GM21786 (cell line): Measurements from ENCODE around the gene FBXO24.
A peak's percentile ranks its signal among the peaks of the same experiment; 100 is the strongest.

ENCODE experiments used
- ATAC-seq: cut with Tn5 transposase; IDR thresholded peaks from one replicate; pipeline ENCODE4 v1.9.1; 2021; ENCODE audit not compliant: unreplicated experiment

The FBXO24 gene

DNA sequence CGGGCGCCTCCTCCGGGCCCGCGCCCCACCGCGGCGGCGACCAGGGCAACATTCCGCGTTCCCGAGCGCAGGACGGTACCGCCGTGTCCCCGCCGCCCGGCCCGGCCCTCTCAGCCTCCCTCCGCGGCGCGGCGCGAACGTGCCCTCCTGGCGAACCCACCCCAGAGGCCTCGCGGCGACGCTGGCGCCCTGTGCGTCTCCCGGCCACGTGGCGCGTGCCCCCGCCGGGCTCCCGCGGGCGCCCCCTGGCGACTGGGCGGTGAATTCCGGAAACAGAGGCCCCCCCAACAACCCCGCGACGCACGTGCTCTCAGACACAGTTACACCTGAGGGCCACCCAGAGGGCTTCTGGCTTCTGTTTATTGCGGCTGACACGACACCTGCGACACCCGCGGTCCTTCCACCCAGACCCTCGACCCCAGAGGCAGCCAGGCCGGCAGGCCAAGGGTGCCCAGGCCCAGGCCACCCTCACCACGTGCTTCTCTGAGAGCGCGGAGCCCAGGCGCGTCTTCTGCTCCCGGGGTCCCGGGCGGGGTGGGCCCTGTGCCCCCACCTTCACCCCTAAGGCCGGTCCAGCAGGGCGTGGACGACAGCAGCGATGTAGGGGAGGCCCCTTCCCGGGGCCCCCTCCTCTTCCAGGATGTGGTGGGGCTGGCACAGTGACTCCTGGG, 12.3 kb upstream of the FBXO24 start, which contains the start of gene SAP25:
Gene SAP25, minus strand, starts transcription at position 210 of the 671 bp plus-strand sequence. Its CDS starts 158 bp downstream, at position 52.
- no peak for ATAC-seq

GRCh38 chr7:100574362-100575205, 11.5 kb upstream of the FBXO24 start:
- no peak for ATAC-seq

DNA sequence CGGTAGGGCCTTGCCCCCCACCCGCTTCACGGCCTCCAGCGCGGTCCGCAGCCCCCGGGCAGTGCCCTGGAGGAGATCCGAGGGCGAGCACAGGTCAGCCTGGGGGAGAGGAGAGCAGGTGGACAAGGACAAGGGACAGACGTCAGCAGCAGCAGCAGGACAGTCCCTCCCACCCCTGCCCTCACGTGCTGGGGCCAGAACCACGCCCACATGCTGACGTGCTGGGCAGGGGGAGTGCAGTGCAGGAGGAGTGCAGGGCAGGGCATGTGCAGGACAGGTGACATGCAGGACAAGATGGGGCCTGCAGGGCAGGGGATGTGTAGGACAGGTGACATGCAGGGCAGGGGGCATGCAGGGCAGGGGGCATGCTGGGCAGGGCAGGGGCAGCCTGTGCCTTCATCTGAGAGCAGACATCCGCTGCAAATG, 10.9 kb upstream of the FBXO24 start:
- ATAC-seq: no peak

DNA sequence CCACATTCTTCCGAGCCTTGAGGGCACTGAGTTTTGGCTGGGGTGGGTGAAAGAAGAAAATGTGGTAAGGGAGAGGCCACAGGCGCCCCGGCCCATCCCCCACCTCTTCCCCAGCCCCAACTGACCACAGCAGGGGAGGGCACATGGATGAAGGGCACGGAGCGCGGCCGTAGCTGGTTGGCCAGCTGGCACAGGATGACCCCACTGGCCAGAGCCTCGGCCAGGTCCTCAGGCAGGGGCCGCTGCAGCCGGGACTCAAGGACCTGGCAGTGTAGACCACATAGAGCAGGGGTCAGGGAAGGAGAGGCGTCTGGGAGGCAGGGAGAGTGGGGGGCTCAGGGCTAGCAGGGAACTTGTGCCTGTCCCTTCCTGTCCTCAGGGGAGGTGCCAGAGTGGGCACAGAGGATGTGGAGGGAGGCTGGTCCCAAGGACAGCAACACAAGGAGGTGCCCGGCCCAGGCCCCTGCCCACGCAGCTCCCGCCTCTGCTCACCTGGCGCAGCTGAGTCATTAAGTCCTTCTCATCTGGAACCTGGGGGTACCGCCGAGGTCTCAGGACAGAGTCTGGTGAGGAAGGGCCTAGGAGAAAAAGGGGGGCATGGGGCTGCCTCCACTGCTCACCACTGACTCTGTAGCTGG, 10.3 kb upstream of the FBXO24 start:
- no peak for ATAC-seq

DNA sequence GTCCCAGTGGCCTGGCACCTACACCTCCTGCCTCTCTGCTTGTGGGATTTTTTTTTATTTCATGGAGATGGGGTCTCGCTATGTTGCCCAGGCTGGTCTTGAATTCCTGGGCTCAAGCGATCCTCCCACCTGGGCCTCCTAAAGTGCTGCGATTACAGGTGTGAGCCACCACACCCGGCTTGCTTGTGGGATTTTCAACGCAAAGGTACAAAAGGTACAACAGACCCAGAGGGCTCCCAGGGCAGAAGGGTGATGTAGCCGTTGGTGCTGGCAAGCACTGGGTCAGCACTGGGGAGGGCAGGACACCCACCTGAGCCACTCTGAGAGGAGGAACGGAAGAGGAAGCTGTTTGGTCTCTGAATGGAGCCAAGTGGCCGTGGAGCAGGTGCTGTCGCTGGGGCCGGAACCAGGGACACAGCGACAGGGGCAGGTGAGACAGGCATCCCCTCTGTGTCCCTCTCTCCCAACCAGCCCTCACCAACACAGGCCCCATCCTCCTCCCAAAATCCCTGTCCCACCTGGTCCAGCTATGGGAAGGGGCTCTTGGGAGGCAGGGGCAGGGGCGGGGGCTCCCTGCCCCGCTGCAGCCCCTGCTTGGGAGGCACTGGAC, 9.6 kb upstream of the FBXO24 start:
- ATAC-seq: no peak

GRCh38 chr7:100577103-100577502, 9.0 kb upstream of the FBXO24 start:
- ATAC-seq: no peak

- no peak for ATAC-seq
Observed at GRCh38 chr7:100577507-100577906, 8.6 kb upstream of the FBXO24 start.

DNA sequence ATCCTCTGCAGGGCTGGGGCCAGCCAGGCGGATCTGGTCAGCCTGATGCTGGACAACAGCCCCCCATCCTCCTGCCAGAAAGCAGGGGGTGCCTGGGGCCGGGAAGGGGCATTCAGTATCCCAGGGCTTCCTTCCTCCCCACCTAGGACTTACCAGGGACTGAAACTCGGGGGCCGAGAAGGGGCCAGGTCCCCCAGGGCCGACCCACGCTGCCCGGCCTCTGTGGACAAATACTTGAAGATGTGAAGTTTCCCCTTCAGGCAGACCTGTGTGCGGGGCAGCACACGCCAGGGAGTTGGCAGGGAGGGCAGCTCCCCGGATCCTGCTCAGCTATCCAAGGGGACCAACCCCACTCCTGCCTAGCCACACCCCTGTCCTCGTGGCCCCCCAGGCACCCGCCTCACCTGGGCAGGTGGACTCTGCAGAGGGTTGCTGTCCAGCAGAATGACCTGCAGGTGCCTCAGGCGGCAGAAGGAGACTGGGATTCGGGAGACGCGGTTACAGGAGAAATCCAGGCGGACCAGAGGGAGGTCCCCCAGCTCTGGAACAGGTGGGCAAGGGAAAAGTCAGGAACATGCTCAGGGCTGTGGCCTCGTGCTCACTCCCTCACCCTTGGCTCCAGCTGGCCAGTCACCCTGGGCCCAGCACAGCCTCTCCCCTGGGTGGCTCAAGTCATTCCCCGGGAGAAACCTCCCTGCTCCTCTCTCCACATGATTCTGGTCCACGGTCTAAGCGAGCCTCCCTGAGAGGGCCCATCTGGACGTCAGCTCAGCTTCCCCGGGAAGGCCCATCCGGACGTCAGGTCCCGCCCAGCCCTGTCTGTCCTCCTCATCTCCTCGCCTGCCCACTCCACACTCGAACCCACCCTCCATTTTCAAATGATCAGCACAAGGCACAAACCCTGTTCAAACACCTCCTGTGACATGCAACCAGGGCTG, 7.6 kb upstream of the FBXO24 start:
- no peak for ATAC-seq

DNA sequence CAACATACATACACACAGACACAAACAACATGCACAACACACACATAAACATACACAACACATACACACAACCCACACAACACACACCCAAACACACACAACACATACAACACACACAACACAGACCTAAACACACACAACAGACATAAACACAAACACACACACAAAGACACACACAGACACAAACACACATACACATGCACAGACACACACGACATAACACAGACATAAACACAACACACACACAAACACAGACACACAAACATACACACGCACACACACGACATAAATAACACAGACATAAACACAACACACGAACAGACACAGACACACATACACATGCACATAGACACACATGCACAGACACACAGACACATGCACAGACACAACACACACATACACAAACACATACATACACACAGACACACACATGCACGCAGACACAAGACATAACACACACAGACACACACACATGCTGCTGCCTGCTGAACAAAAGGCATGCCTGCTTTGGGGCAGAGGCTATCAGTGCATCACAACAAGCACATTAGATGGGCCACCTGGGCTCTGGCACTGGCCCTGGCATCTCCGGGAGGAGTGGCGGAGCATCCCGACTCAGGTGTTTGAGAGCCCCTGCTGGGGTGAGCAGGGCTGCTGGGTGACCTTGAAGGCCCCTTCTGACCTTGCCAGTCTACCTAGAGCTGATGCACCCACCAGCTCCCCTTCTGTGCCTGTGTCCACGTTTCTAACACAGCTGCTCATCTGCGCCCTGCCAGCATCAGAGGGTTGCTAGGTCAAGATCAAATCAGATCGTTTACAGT, 5.5 kb upstream of the FBXO24 start:
- no peak for ATAC-seq

DNA sequence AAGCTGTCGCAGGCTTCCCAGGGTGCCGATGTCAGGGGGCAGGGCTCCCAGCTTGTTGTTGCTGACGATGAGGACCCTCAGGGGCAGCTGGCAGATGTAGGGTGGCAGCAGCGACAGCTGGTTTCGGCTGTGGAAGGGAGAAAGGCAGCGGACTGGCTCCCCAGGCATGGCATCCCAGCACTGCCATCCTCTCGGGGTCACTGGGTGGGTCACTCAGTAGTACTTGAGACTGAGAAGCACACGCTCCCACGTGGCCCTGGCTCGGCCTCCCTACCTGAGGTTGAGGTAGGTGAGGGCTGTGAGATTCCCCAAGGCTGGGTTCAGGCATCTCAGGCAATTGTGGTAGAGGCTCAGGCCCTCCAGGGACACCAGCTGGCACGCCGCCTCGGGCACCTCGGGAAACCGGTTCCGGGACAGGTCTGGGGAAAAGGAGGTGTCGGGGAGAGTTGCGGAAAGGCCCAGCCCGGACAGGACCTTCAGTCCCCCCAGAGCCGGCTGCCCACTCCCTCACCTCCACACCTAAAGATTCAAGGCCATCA, 4.0 kb upstream of the FBXO24 start:
- ATAC-seq: no peak

- ATAC-seq: no peak
Observed at GRCh38 chr7:100582650-100583049, 3.5 kb upstream of the FBXO24 start.

GRCh38 chr7:100583132-100584053, 2.7 kb upstream of the FBXO24 start:
- ATAC-seq: no peak

GRCh38 chr7:100584054-100584682, 2.0 kb upstream of the FBXO24 start:
- no peak for ATAC-seq

GRCh38 chr7:100584683-100585510, 1.2 kb upstream of the FBXO24 start:
- no peak for ATAC-seq

DNA sequence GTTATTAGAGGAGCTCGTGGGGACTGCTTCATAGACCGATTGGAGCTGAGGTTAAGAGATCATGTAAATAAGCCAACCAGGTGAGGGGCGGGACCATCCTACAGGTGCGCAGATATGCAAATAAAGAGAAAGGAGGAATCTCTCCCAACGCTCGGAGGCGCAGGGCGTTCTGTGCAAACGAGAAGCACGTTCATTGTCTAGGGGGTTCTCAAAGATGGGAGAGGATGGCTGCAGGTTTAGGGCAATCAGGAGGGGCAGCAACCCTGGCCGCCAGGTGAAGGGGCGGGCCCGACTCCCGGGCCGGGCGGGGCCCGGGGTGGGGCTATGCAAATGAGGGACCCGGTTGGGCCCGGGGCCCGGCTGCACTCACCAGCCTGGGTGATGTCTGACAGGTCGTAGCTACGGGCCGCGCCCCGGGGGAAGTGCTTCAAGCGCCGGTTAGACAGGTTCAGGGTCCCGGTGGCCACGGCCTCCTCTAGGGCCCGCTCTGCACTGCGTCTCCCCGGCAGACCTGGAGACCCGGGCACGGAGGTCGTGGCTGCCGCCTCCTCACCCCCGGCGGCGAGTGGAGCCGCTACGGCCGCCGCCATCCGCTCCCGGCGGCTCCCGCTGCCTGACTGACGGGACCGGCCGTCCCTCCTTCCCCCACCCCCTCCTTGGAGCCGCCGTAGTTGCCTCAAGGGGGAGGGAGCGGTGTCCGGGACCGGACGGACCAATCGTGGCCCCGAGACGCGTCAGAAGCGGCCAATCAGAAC, 440 bp upstream of the FBXO24 start, which contains the start of gene LRCH4:
Gene LRCH4, minus strand, starts transcription at position 619 of the 755 bp plus-strand sequence. Its CDS starts 29 bp downstream, at position 590.
- peak; percentile 18 for ATAC-seq

GRCh38 chr7:100588438-100588837, 2.3 kb downstream of the FBXO24 start:
- no peak for ATAC-seq
